GM19467 (cell line): ENCODE data around the gene TAF9.
A peak's percentile ranks its signal among the peaks of the same experiment; 100 is the strongest.
"Not testable (repeated sequence)": the region's sequence is repeated elsewhere in the genome, so short reads cannot be mapped to it uniquely, and the experiment has no call there.

ENCODE experiments used
- ATAC-seq: cut with Tn5 transposase; IDR thresholded peaks from one replicate; pipeline ENCODE4 v1.9.1; 2021; ENCODE audit warnings: mild to moderate bottlenecking, moderate library complexity; ENCODE audit not compliant: unreplicated experiment

The TAF9 gene

GRCh38 chr5:69341520-69342161, 27.7 kb downstream of the TAF9 start:
- ATAC-seq, result no peak

GRCh38 chr5:69335341-69335935, 33.9 kb downstream of the TAF9 start:
- no peak for ATAC-seq

GRCh38 chr5:69334793-69335268, 34.5 kb downstream of the TAF9 start:
- ATAC-seq, result peak; percentile 62

- not testable (repeated sequence) for ATAC-seq
Measured at GRCh38 chr5:69333668-69334315, 35.5 kb downstream of the TAF9 start.

- no peak for ATAC-seq
Measured at GRCh38 chr5:69331528-69332445, 37.5 kb downstream of the TAF9 start.

GRCh38 chr5:69329905-69330489, 39.3 kb downstream of the TAF9 start:
- ATAC-seq, result no peak

GRCh38 chr5:69326365-69326764, 43.0 kb downstream of the TAF9 start:
- ATAC-seq, result no peak

- ATAC-seq, result no peak
Measured at GRCh38 chr5:69317391-69317790, 51.9 kb downstream of the TAF9 start.

GRCh38 chr5:69315972-69316371, 53.3 kb downstream of the TAF9 start:
- no peak for ATAC-seq
